ENCODE measurements around the gene SYNE1. TPM values are rescaled to one million over a fixed set of nuclear protein-coding genes. Genes with fewer than 3 reads are reported as not detected.

SYNE1 gene
- total and polyA plus RNA-seq, 2 experiments from 2014 or later, result 17.6 to 59.9 TPM

- no peaks in the 10 kb centered on the region for H3K9me3 ChIP-seq (ENCODE audit: low read depth)
- H3K79me2 ChIP-seq, result no peaks in the 10 kb centered on the region
- H3K4me3 ChIP-seq, result no peak overlapping the region
- no peaks in the 10 kb centered on the region for H3K36me3 ChIP-seq (replicated peaks; ENCODE audit: insufficient read depth, low read depth)
- no peak overlapping the region for H3K4me2 ChIP-seq
- H4K20me1 ChIP-seq (ENCODE audit: insufficient read depth, poor library complexity, severe bottlenecking), result no peaks in the 10 kb centered on the region
- H3K27me3 ChIP-seq, result no peaks in the 10 kb centered on the region
- DNase-seq (ENCODE audit: low spot score), result no peak
- 81% methylated on average over 5 of the region's 5 CpGs for WGBS (ENCODE audit: low lambda C conversion rate, missing lambda C conversion rate)
- H3K9me2 ChIP-seq (replicated peaks; ENCODE audit: insufficient read depth), result no peaks in the 10 kb centered on the region
- no peaks in the 10 kb centered on the region for H3K4me1 ChIP-seq (ENCODE audit: insufficient read depth)
- TF ChIP-seq EZH2 (IDR thresholded peaks at IDR 0.05; ENCODE audit: borderline replicate concordance) (no peak), EZH2phosphoT487 (IDR thresholded peaks at IDR 0.05; ENCODE audit: low read depth, severe bottlenecking, unreplicated experiment) (no peak), CTCF (IDR thresholded peaks at IDR 0.05; ENCODE audit: poor library complexity) (no peak)
- H3K27ac ChIP-seq, result no peak overlapping the region
- H2AFZ ChIP-seq, result no peak overlapping the region
Measured at GRCh38 chr6:152195896-152196295, 441.3 kb downstream of the SYNE1 start.

- Histone ChIP-seq H3K36me3 (replicated peaks; ENCODE audit: insufficient read depth, low read depth) (no peaks in the 10 kb centered on the region), H3K4me1 (ENCODE audit: insufficient read depth) (no peaks in the 10 kb centered on the region), H3K79me2 (no peaks in the 10 kb centered on the region), H3K27me3 (no peaks in the 10 kb centered on the region), H2AFZ (no peak overlapping the region), H3K27ac (no peak overlapping the region), H4K20me1 (ENCODE audit: insufficient read depth, poor library complexity, severe bottlenecking) (no peaks in the 10 kb centered on the region), H3K9me2 (replicated peaks; ENCODE audit: insufficient read depth) (no peaks in the 10 kb centered on the region), H3K4me2 (no peak overlapping the region), H3K4me3 (no peak overlapping the region), H3K9me3 (ENCODE audit: low read depth) (no peaks in the 10 kb centered on the region)
- TF ChIP-seq EZH2phosphoT487 (IDR thresholded peaks at IDR 0.05; ENCODE audit: low read depth, severe bottlenecking, unreplicated experiment), result no peak
- no peak for TF ChIP-seq EZH2 (IDR thresholded peaks at IDR 0.05; ENCODE audit: borderline replicate concordance)
- no peak for DNase-seq (ENCODE audit: low spot score)
- 91% methylated on average over 2 of the region's 2 CpGs for WGBS (ENCODE audit: low lambda C conversion rate, missing lambda C conversion rate)
Measured at GRCh38 chr6:152189736-152190135, 447.4 kb downstream of the SYNE1 start.

- H3K27ac ChIP-seq, result no peak overlapping the region
- H3K79me2 ChIP-seq, result no peaks in the 10 kb centered on the region
- H4K20me1 ChIP-seq (ENCODE audit: insufficient read depth, poor library complexity, severe bottlenecking), result no peaks in the 10 kb centered on the region
- H3K4me3 ChIP-seq, result no peak overlapping the region
- no peak overlapping the region for H3K4me2 ChIP-seq
- no peaks in the 10 kb centered on the region for H3K36me3 ChIP-seq (replicated peaks; ENCODE audit: insufficient read depth, low read depth)
- 59% methylated on average over 3 of the region's 3 CpGs for WGBS (ENCODE audit: low lambda C conversion rate, missing lambda C conversion rate)
- no peaks in the 10 kb centered on the region for H3K4me1 ChIP-seq (ENCODE audit: insufficient read depth)
- no peak for TF ChIP-seq EZH2phosphoT487 (IDR thresholded peaks at IDR 0.05; ENCODE audit: low read depth, severe bottlenecking, unreplicated experiment)
- no peak for TF ChIP-seq EZH2 (IDR thresholded peaks at IDR 0.05; ENCODE audit: borderline replicate concordance)
- TF ChIP-seq CTCF (IDR thresholded peaks at IDR 0.05; ENCODE audit: poor library complexity), result no peak
- DNase-seq (ENCODE audit: low spot score), result no peak
- H3K9me3 ChIP-seq (ENCODE audit: low read depth), result no peaks in the 10 kb centered on the region
- no peak overlapping the region for H2AFZ ChIP-seq
- H3K27me3 ChIP-seq, result no peaks in the 10 kb centered on the region
- H3K9me2 ChIP-seq (replicated peaks; ENCODE audit: insufficient read depth), result no peaks in the 10 kb centered on the region
Measured at GRCh38 chr6:152188011-152188410, 449.2 kb downstream of the SYNE1 start.

GRCh38 chr6:152186840-152187239 lies 450.3 kb downstream of the SYNE1 start:
- no peaks in the 10 kb centered on the region for H3K4me1 ChIP-seq (ENCODE audit: insufficient read depth)
- H3K36me3 ChIP-seq (replicated peaks; ENCODE audit: insufficient read depth, low read depth), result no peaks in the 10 kb centered on the region
- no peak overlapping the region for H3K4me2 ChIP-seq
- TF ChIP-seq EZH2 (IDR thresholded peaks at IDR 0.05; ENCODE audit: borderline replicate concordance), result no peak
- no peak for TF ChIP-seq CTCF (IDR thresholded peaks at IDR 0.05; ENCODE audit: poor library complexity)
- no peak for TF ChIP-seq EZH2phosphoT487 (IDR thresholded peaks at IDR 0.05; ENCODE audit: low read depth, severe bottlenecking, unreplicated experiment)
- DNase-seq (ENCODE audit: low spot score), result no peak
- no peaks in the 10 kb centered on the region for H3K79me2 ChIP-seq
- no peaks in the 10 kb centered on the region for H3K27me3 ChIP-seq
- no peak overlapping the region for H3K4me3 ChIP-seq
- WGBS (ENCODE audit: low lambda C conversion rate, missing lambda C conversion rate), result 93% methylated on average over 3 of the region's 3 CpGs
- no peak overlapping the region for H2AFZ ChIP-seq
- no peaks in the 10 kb centered on the region for H3K9me3 ChIP-seq (ENCODE audit: low read depth)
- H3K27ac ChIP-seq, result no peak overlapping the region
- H3K9me2 ChIP-seq (replicated peaks; ENCODE audit: insufficient read depth), result no peaks in the 10 kb centered on the region
- no peaks in the 10 kb centered on the region for H4K20me1 ChIP-seq (ENCODE audit: insufficient read depth, poor library complexity, severe bottlenecking)
